Heart left ventricle (tissue), 13 donors: ENCODE measurements around the gene HSD17B10.

ENCODE experiments used
- POLR2A ChIP-seq, 2 donors: fragments of 450-650 bp; IDR thresholded peaks; one replicate each; pipeline ENCODE4 v1.6.1; 2017; ENCODE audit warnings: antibody characterized with exemption in 2 of 2, mild to moderate bottlenecking in 2 of 2, moderate library complexity in 2 of 2
- TF ChIP-seq, protein P1 (sequence below), 12 donors: fragments of 200-600 bp; sonication (generic) in 4 of 12; IDR thresholded peaks; one replicate each; pipeline versions ENCODE4 v1.5.0 to v1.8.0; 2018 to 2022; ENCODE audit warnings: antibody characterized with exemption in 12 of 12, mild to moderate bottlenecking in 5 of 12
- donor health status: ischemic (EF 13 %, LVEDD 7.1; RV severe dilation, severe dysfunction).
- donor health status: DM: no; HTN: yes; CAD: no.
- donor health status: DM: no; HTN: no; CAD: no.
- donor health status: ischemic (EF 25% LVEDD 6.9; RV normal size, moderate dysfunction).
- donor health status: ischemic (EF 25% LVEDD 5.7; RV mildly dilated, moderate dysfunction).
- donor health status: ischemic (EF 35%, LVEDD 5.7; RV mildly dilated, moderate dysfunction).
- donor health status: nonischemic (EF 11% LVEDD 7.7; RV severe dilation, severe dysfunction).
- donor health status: DM: yes; HTN: yes; CAD: no.
- donor health status: PGD.
- donor health status: ischemic (EF 29% LVEDD 5.4; RV normal size, mild dysfunction).
- donor health status: nonischemic (EF 23%, LVEDD 6.1; RV moderate dilation, normal function).

DNA sequence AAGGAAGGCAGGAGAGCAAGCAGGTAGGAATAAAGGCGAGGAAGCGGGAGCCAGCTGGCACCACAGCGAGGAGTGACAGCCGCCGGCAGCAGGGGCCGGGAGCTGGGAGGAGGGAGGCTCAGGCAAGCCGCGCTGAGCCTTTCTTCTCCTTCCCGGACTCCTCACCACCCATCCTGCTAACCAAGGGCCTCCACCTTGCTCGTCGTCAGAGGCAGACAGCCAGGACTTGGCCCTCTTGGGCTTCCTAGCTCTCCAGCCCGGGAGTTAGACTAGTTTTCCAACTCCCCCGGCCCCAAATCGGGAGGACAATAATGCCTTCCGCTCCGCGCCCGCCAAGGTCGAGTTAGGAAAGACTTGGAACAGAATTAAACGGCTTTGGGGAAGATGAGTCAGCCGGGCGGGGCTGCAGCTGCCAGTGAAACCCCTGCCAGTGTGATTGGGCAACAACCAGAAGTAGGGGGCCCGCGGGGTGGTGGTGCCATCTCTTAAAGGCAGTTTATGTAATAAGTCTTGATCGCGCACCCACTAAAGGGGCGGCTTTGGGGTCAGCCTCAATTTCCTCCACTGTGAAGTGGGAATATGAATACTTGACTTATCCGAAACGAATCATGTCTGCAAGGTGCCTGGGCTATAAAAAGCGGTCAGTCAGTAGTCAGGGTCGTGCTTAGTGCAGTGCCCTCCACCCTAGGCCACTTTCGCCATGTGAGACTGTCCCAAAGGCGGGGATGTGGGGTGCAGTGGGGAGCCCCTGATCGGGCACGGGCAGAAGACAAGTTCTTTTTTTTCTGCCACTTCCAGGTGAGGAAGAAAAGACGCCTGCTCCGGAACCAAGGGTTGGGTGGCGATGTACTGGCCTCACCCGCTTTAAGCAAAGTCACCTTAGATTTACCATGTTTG, 6.7 kb upstream of the HSD17B10 start:
- peak in 1 of 2 donors; percentile 34 for TF ChIP-seq POLR2A (IDR thresholded peaks at IDR 0.05)
- TF ChIP-seq, protein P1, sequence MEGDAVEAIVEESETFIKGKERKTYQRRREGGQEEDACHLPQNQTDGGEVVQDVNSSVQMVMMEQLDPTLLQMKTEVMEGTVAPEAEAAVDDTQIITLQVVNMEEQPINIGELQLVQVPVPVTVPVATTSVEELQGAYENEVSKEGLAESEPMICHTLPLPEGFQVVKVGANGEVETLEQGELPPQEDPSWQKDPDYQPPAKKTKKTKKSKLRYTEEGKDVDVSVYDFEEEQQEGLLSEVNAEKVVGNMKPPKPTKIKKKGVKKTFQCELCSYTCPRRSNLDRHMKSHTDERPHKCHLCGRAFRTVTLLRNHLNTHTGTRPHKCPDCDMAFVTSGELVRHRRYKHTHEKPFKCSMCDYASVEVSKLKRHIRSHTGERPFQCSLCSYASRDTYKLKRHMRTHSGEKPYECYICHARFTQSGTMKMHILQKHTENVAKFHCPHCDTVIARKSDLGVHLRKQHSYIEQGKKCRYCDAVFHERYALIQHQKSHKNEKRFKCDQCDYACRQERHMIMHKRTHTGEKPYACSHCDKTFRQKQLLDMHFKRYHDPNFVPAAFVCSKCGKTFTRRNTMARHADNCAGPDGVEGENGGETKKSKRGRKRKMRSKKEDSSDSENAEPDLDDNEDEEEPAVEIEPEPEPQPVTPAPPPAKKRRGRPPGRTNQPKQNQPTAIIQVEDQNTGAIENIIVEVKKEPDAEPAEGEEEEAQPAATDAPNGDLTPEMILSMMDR (IDR thresholded peaks at IDR 0.05), result no peak
